ENCODE data around the gene MEGF8. TPM values are rescaled to one million over a fixed set of nuclear protein-coding genes. Genes with fewer than 3 reads are reported as not detected.

MEGF8 gene
- total RNA-seq, 4 donors from 2014 or later: 6.4 to 11.1 (median 10.3) TPM

DNA sequence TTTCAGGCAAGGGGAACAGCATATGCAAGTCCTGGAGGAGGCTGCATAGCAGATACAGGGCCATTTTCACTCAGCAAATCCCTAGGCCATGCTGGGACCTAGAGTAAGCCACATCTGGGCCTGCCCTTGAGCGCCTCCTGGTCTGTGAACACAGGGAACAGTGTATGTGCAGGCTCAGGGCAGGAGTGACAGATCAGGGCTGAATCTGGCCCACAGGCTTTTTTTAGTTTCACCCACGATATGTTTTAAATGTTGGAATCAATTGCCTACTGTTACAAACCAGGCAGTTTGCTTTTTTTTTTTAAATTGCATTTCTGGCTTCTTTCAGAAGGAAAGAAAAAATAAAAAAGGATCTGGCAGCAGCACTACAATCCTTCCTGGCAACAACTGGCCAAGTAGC is 13.8 kb upstream of the MEGF8 start:
- no peak for TF ChIP-seq POLR2A (IDR thresholded peaks at IDR 0.05)
- TF ChIP-seq CTCF (IDR thresholded peaks at IDR 0.05): no peak
- Histone ChIP-seq H3K27me3 (peaks cover 0 to 62% (median 7%) of the 10 kb centered on the region in 4 donors), H3K4me3 (no peak overlapping the region), H3K9me3 (no peaks in the 10 kb centered on the region), H3K27ac (no peak overlapping the region), H3K4me1 (peaks cover 8 to 15% (median 10%) of the 10 kb centered on the region in 3 donors), H3K36me3 (no peaks in the 10 kb centered on the region)
- intact Hi-C loops (cut with DNase I): no loop called here
- no peak for DNase-seq
- 61 to 80% methylated on average over 1 to 2 of the region's 2 CpGs for whole genome bisulfite sequencing, 2 donors

GRCh38 chr19:42312370-42312769 is 13.1 kb upstream of the MEGF8 start:
- no peak for DNase-seq
- Histone ChIP-seq H3K9me3 (no peaks in the 10 kb centered on the region), H3K27ac (no peak overlapping the region), H3K27me3 (peaks cover 0 to 62% (median 7%) of the 10 kb centered on the region in 4 donors), H3K4me1 (peaks cover 8 to 15% (median 10%) of the 10 kb centered on the region in 3 donors), H3K36me3 (no peaks in the 10 kb centered on the region), H3K4me3 (no peak overlapping the region)
- intact Hi-C loops (cut with DNase I): no loop called here
- 78 to 90% methylated on average over 1 to 2 of the region's 5 CpGs for WGBS, 2 donors
- TF ChIP-seq POLR2A (IDR thresholded peaks at IDR 0.05) (no peak), CTCF (IDR thresholded peaks at IDR 0.05) (no peak)

DNA sequence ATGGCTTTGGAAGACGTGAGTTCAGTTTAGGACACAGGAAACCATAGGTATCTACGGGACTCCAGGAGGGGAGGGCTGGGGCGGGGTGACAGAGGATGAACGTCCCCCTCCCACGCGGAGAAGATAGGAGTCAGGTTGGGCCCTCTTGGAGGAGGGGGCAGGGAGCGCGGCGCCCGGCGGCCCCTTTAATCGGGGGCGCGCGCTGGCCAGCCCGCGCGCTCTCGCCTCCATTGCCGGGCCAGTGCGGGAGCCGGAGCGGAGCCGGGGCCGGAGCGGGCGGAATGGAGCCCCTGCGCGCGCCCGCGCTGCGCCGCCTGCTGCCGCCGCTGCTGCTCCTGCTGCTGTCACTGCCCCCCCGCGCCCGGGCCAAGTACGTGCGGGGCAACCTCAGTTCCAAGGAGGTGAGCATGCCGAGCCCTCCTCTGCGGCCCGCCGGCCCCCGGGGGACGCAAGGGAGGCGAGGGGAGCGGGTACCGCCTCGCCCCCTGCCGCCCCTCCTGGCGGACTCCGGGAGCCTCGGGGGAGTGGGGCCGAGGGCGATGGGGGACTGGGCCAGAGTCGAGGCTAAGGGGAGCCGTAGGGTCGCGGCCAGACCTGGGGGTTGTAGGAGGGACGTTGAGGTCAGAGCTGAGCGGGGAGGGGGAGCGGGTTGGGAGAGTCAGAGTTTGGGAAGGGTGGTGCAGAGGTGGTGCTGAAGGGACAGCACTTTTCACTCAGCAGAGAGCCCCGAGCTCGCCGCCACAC is 12.2 kb upstream of the MEGF8 start, which contains the start of gene TMEM145:
Gene TMEM145 (plus strand): TSS at position 214 of the 744 bp plus-strand sequence. CDS start 68 bp downstream, at position 282.
- no peak within 1 kb of the TSS for H3K27ac ChIP-seq
- H3K4me3 ChIP-seq: peak within 1 kb of the TSS; percentile 13 to 64 (median 44)
- peaks cover 8 to 15% (median 10%) of the 10 kb centered on the region in 3 donors for H3K4me1 ChIP-seq
- no peaks in the 10 kb centered on the region for H3K36me3 ChIP-seq
- no peak for DNase-seq
- peaks cover 0 to 62% (median 7%) of the 10 kb centered on the region in 4 donors for H3K27me3 ChIP-seq
- TF ChIP-seq POLR2A (IDR thresholded peaks at IDR 0.05): no peak
- TF ChIP-seq CTCF (IDR thresholded peaks at IDR 0.05): no peak
- H3K9me3 ChIP-seq: no peaks in the 10 kb centered on the region
- intact Hi-C loops (cut with DNase I): no loop called here
- WGBS, 2 donors: 0 to 1% methylated on average over 10 to 14 of the region's 67 CpGs

- 22 to 25% methylated on average over 13 to 18 of the region's 26 CpGs for WGBS, 2 donors
- H3K9me3 ChIP-seq: no peaks in the 10 kb centered on the region
- H3K4me3 ChIP-seq: peak overlapping the region in 1 of 4 donors; percentile 44
- TF ChIP-seq POLR2A (IDR thresholded peaks at IDR 0.05): no peak
- TF ChIP-seq CTCF (IDR thresholded peaks at IDR 0.05): peak in 1 of 6 experiments; percentile 3
- no peak overlapping the region for H3K27ac ChIP-seq
- intact Hi-C loops (cut with DNase I): no loop called here
- H3K27me3 ChIP-seq: peaks cover 0 to 62% (median 7%) of the 10 kb centered on the region in 4 donors
- no peak for DNase-seq
- no peaks in the 10 kb centered on the region for H3K36me3 ChIP-seq
- H3K4me1 ChIP-seq: peaks cover 8 to 15% (median 10%) of the 10 kb centered on the region in 3 donors
These were observed 11.3 kb upstream of the MEGF8 start for GRCh38 chr19:42313840-42314755.

All from esophagus squamous epithelium (tissue), 5 donors.